HL-60 (cell line): Measurements from ENCODE around the gene C10orf71.

Experiments
- CTCF ChIP-seq: IDR thresholded peaks from one replicate; pipeline ENCODE4 v1.5.1; 2011; ENCODE audit warnings: low read length, control low read depth, inconsistent platforms; ENCODE audit not compliant: insufficient read depth
- POLR2AphosphoS5 ChIP-seq: IDR thresholded peaks from 2 replicates; pipeline ENCODE4 v1.6.1; 2012; ENCODE audit warnings: low read depth
- REST ChIP-seq: IDR thresholded peaks from 2 replicates; pipeline ENCODE4 v1.6.1; 2012; ENCODE audit warnings: low read depth; ENCODE audit not compliant: insufficient replicate concordance

GRCh38 chr10:49288341-49289065, 10.5 kb upstream of the C10orf71 start:
- TF ChIP-seq POLR2AphosphoS5 (no peak), CTCF (no peak), REST (no peak)
